H9 (cell line): ENCODE data around the gene UBR2. TPM values are rescaled to one million over a fixed set of nuclear protein-coding genes. Genes with fewer than 3 reads are reported as not detected.

ENCODE experiments used
- DNase-seq: peaks from one replicate; pipeline ENCODE4 v3.0.0-alpha.2; 2017
- H2AFZ ChIP-seq: one replicate; pipeline ENCODE4 v1.6.1; 2013; ENCODE audit warnings: mild to moderate bottlenecking, low read length, control low read depth, moderate library complexity
- H2AK5ac ChIP-seq: 2 replicates; pipeline ENCODE4 v1.6.1; 2013; ENCODE audit warnings: low read length, control low read depth, mixed read lengths; ENCODE audit not compliant: insufficient read length
- H2BK120ac ChIP-seq: one replicate; pipeline ENCODE4 v1.6.1; 2013; ENCODE audit warnings: low read depth, mild to moderate bottlenecking, low read length, control low read depth, inconsistent platforms; ENCODE audit not compliant: poor library complexity, severe bottlenecking
- H2BK12ac ChIP-seq: 2 replicates; pipeline ENCODE4 v1.6.1; 2013; ENCODE audit warnings: low read length, control low read depth, mixed read lengths, low read depth; ENCODE audit not compliant: insufficient read length
- H2BK15ac ChIP-seq: 2 replicates; pipeline ENCODE4 v1.6.1; 2013; ENCODE audit warnings: low read depth, low read length, control low read depth
- H2BK20ac ChIP-seq: one replicate; pipeline ENCODE4 v1.6.1; 2013; ENCODE audit warnings: low read depth, mild to moderate bottlenecking, low read length, control low read depth, inconsistent platforms; ENCODE audit not compliant: poor library complexity, severe bottlenecking
- H2BK5ac ChIP-seq: 2 replicates; pipeline ENCODE4 v1.6.1; 2013; ENCODE audit warnings: low read length, control low read depth, mixed read lengths; ENCODE audit not compliant: insufficient read length
- H3K14ac ChIP-seq: 2 replicates; pipeline ENCODE4 v1.6.1; 2013; ENCODE audit warnings: low read length, control low read depth; ENCODE audit not compliant: insufficient read depth
- H3K18ac ChIP-seq: 2 replicates; pipeline ENCODE4 v1.6.1; 2013; ENCODE audit warnings: low read depth, mild to moderate bottlenecking, mixed read lengths, low read length, control low read depth; ENCODE audit not compliant: insufficient read length
- H3K23ac ChIP-seq: 2 replicates; pipeline ENCODE4 v1.6.1; 2013; ENCODE audit warnings: low read length, control low read depth, mixed read lengths, low read depth; ENCODE audit not compliant: insufficient read length
- H3K23me2 ChIP-seq: 2 replicates; pipeline ENCODE4 v1.6.1; 2013; ENCODE audit warnings: low read depth, mild to moderate bottlenecking, mixed read lengths, low read length, control low read depth; ENCODE audit not compliant: insufficient read length, poor library complexity, severe bottlenecking
- H3K27ac ChIP-seq: 2 replicates; pipeline ENCODE4 v1.5.1; 2013; ENCODE audit warnings: low read length, control low read depth, mixed read lengths, low read depth; ENCODE audit not compliant: insufficient read length
- H3K27me3 ChIP-seq: 2 replicates; pipeline ENCODE4 v1.6.1; 2013; ENCODE audit warnings: low read length, control low read depth, inconsistent platforms; ENCODE audit not compliant: insufficient read depth
- H3K4ac ChIP-seq: 2 replicates; pipeline ENCODE4 v1.6.1; 2013; ENCODE audit warnings: low read depth, mild to moderate bottlenecking, control low read depth, inconsistent platforms, low read length, moderate library complexity
- H3K4me1 ChIP-seq: 2 replicates; pipeline ENCODE4 v1.6.1; 2013; ENCODE audit warnings: low read length, control low read depth, inconsistent platforms; ENCODE audit not compliant: insufficient read depth
- H3K4me2 ChIP-seq: 2 replicates; pipeline ENCODE4 v1.6.1; 2013; ENCODE audit warnings: low read length, control low read depth, mixed read lengths; ENCODE audit not compliant: insufficient read length, insufficient read depth
- H3K56ac ChIP-seq: 2 replicates; pipeline ENCODE4 v1.6.1; 2013; ENCODE audit warnings: low read depth, mild to moderate bottlenecking, mixed read lengths, low read length, control low read depth; ENCODE audit not compliant: insufficient read length
- H3K79me1 ChIP-seq: 2 replicates; pipeline ENCODE4 v1.6.1; 2013; ENCODE audit warnings: low read depth, mild to moderate bottlenecking, moderate library complexity, low read length, control low read depth, inconsistent platforms; ENCODE audit not compliant: insufficient read depth, poor library complexity, severe bottlenecking
- H3K79me2 ChIP-seq: 2 replicates; pipeline ENCODE4 v1.6.1; 2013; ENCODE audit warnings: low read length, control low read depth, inconsistent platforms; ENCODE audit not compliant: insufficient read depth
- H3K9ac ChIP-seq: 2 replicates; pipeline ENCODE4 v1.6.1; 2013; ENCODE audit warnings: low read length, control low read depth, mixed read lengths; ENCODE audit not compliant: insufficient read length; ENCODE audit errors: extremely low read depth
- H3K9me3 ChIP-seq: one replicate; pipeline ENCODE4 v1.6.1; 2013; ENCODE audit warnings: low read depth, low read length, inconsistent platforms; ENCODE audit not compliant: control insufficient read depth
- H3T11ph ChIP-seq: one replicate; pipeline ENCODE4 v1.6.1; 2013; ENCODE audit warnings: mild to moderate bottlenecking, low read length, control low read depth, inconsistent platforms
- H4K20me1 ChIP-seq: one replicate; pipeline ENCODE4 v1.6.1; 2013; ENCODE audit not compliant: control insufficient read depth, insufficient read length, insufficient read depth
- H4K5ac ChIP-seq: 2 replicates; pipeline ENCODE4 v1.6.1; 2013; ENCODE audit warnings: low read depth, mild to moderate bottlenecking, mixed read lengths, low read length, control low read depth; ENCODE audit not compliant: insufficient read length
- H4K8ac ChIP-seq: replicated peaks from 2 replicates; pipeline ENCODE4 v1.6.1; 2013; ENCODE audit warnings: low read length, control low read depth, mixed read lengths, low read depth; ENCODE audit not compliant: insufficient read length
- H4K91ac ChIP-seq: 2 replicates; pipeline ENCODE4 v1.6.1; 2013; ENCODE audit warnings: low read depth, mild to moderate bottlenecking, moderate library complexity, mixed read lengths, low read length, control low read depth; ENCODE audit not compliant: insufficient read length
- H3K27ac Mint-ChIP-seq, 3 experiments: 2 replicates in 2 of 3; 3 replicates in 1 of 3; pipeline ENCODE4 v1.8.0; 2020 to 2021; ENCODE audit warnings: mixed read lengths in 3 of 3, mild to moderate bottlenecking in 1 of 3, moderate library complexity in 1 of 3
- H3K27me3 Mint-ChIP-seq: 2 replicates; pipeline ENCODE4 v1.8.0; 2021; ENCODE audit warnings: low read depth, mild to moderate bottlenecking, moderate library complexity, mixed read lengths
- H3K36me3 Mint-ChIP-seq, 3 experiments: 2 replicates in 2 of 3; 3 replicates in 1 of 3; pipeline ENCODE4 v1.8.0; 2020 to 2021; ENCODE audit warnings: low read depth in 3 of 3, mixed read lengths in 3 of 3; ENCODE audit not compliant: insufficient read depth in 1 of 3
- H3K4me1 Mint-ChIP-seq, 2 experiments: 2 replicates each; pipeline ENCODE4 v1.8.0; 2020; ENCODE audit warnings: mixed read lengths in 2 of 2
- H3K4me3 Mint-ChIP-seq, 2 experiments: 2 replicates in 1 of 2; 3 replicates in 1 of 2; pipeline ENCODE4 v1.8.0; 2020 to 2021; ENCODE audit warnings: mild to moderate bottlenecking in 2 of 2, mixed read lengths in 2 of 2, moderate library complexity in 1 of 2
- H3K9me3 Mint-ChIP-seq, 2 experiments: 2 replicates in 1 of 2; 3 replicates in 1 of 2; pipeline ENCODE4 v1.8.0; 2020; ENCODE audit warnings: mild to moderate bottlenecking in 2 of 2, mixed read lengths in 2 of 2, moderate library complexity in 1 of 2
- CTCF ChIP-seq: fragments of 200-600 bp; sonication (generic); conservative IDR thresholded peaks from 3 replicates; pipeline ENCODE4 v1.8.0; 2021; ENCODE audit warnings: antibody characterized with exemption, mild to moderate bottlenecking
- WGBS: extraction: QIAGEN DNeasy Blood & Tissue Kit; methylation state at CpG from one replicate; pipeline ENCODE4 v1.1.7; 2013; ENCODE audit warnings: missing lambda C conversion rate, low lambda C conversion rate, mixed read lengths; ENCODE audit not compliant: insufficient read length; ENCODE audit errors: extremely low coverage; 5-methylcytosine and 5-hydroxymethylcytosine counted together
- total RNA-seq: library from RNA; stranded (reverse); gene quantifications from 2 replicates; pipeline ENCODE4 v1.2.1, GENCODE V29; 2021

Gene UBR2
- total RNA-seq, 1 experiment from 2014 or later = 18.7 TPM

- TF ChIP-seq CTCF = no peak
- no peak overlapping the region for H3T11ph ChIP-seq
- no peaks in the 10 kb centered on the region for H3K79me1 ChIP-seq
- no peaks in the 10 kb centered on the region for H3K9me3 ChIP-seq
- no peaks in the 10 kb centered on the region for H3K79me2 ChIP-seq
- 0 out of 2 replicates have a peak overlapping the region, but pooled peaks have one; percentile 5 for H3K14ac ChIP-seq
- no peak overlapping the region for H2AFZ ChIP-seq
- H4K5ac ChIP-seq = no peak overlapping the region
- DNase-seq = peak; percentile 71
- Mint-ChIP-seq H3K9me3 (no peaks in the 10 kb centered on the region), H3K36me3 (no peaks in the 10 kb centered on the region; a peak in 1 of 7 replicates), H3K4me1 (peaks cover 6 to 12% of the 10 kb centered on the region in 2 experiments; a peak in 3 of 4 replicates), H3K27me3 (no peaks in the 10 kb centered on the region), H3K4me3 (peak overlapping the region in 1 of 2 experiments; percentile 42; a peak in 3 of 5 replicates), H3K27ac (peak overlapping the region; percentile 21 to 88 (median 80); a peak in 5 of 7 replicates)
- no peak overlapping the region for H3K27ac ChIP-seq
- H3K23me2 ChIP-seq = no peaks in the 10 kb centered on the region
- H3K56ac ChIP-seq = no peak overlapping the region
- no peak overlapping the region for H3K4ac ChIP-seq
- H3K4me2 ChIP-seq = peak overlapping the region; percentile 22
- H3K4me1 ChIP-seq = no peaks in the 10 kb centered on the region; the same call in 1 of the 2 replicates
- no peak overlapping the region for H2BK20ac ChIP-seq
- H2AK5ac ChIP-seq = no peak overlapping the region
- H3K23ac ChIP-seq = no peak overlapping the region
- H3K27me3 ChIP-seq = no peaks in the 10 kb centered on the region
- H3K9ac ChIP-seq = no peak overlapping the region
- H2BK12ac ChIP-seq = no peak overlapping the region
- peak overlapping the region; percentile 9 for H3K18ac ChIP-seq
- no peaks in the 10 kb centered on the region for H4K20me1 ChIP-seq
- no peak overlapping the region for H4K91ac ChIP-seq
- peak overlapping the region; percentile 60 for H4K8ac ChIP-seq
- no CpG with 5 or more reads among the region's 24 CpGs for WGBS
- no peak overlapping the region for H2BK15ac ChIP-seq
- H2BK120ac ChIP-seq = no peak overlapping the region
- H2BK5ac ChIP-seq = no peak overlapping the region
These were observed 140.6 kb downstream of the UBR2 start for GRCh38 chr6:42704251-42704936.
